GM12878 (cell line): ENCODE results near the gene KIRREL3.

Experiments used
- ATF2 ChIP-seq: IDR thresholded peaks from 2 replicates; pipeline ENCODE4 v1.6.1; 2012; ENCODE audit warnings: low read length, inconsistent platforms
- CREM ChIP-seq: IDR thresholded peaks from 2 replicates; pipeline ENCODE4 v1.6.1; 2014; ENCODE audit warnings: antibody characterized with exemption, low read depth
- CTCF ChIP-seq, 3 experiments: IDR thresholded peaks in 2 of 3; conservative IDR thresholded peaks in 1 of 3; 2 replicates each; pipeline ENCODE4 v1.5.1; 2011; ENCODE audit warnings: low read depth in 3 of 3, low read length in 3 of 3, mild to moderate bottlenecking in 3 of 3, control low read depth in 2 of 3, moderate library complexity in 2 of 3, inconsistent platforms in 1 of 3, mixed read lengths in 1 of 3; ENCODE audit not compliant: control insufficient read depth in 2 of 3, insufficient read depth in 1 of 3; ENCODE audit errors: extremely low read depth in 1 of 3
- FOXM1 ChIP-seq: IDR thresholded peaks from 2 replicates; pipeline ENCODE4 v1.6.1; 2012; ENCODE audit warnings: low read depth, mild to moderate bottlenecking, inconsistent platforms, low read length, moderate library complexity
- HDAC6 ChIP-seq: fragments of 200-600 bp; sonication (generic); IDR thresholded peaks from one replicate; pipeline ENCODE4 v1.8.0; 2017; ENCODE audit warnings: antibody characterized with exemption; ENCODE audit not compliant: unreplicated experiment
- MTA2 ChIP-seq: fragments of 450-650 bp; IDR thresholded peaks from 2 replicates; pipeline ENCODE4 v1.6.1; 2016; ENCODE audit warnings: low read depth, mild to moderate bottlenecking, moderate library complexity
- MYC ChIP-seq: IDR thresholded peaks from 2 replicates; pipeline ENCODE4 v1.6.1; 2011; ENCODE audit warnings: mild to moderate bottlenecking, low read length, moderate library complexity, inconsistent platforms; ENCODE audit not compliant: insufficient read depth, insufficient replicate concordance, insufficient read length, severe bottlenecking
- NR2C1 ChIP-seq: fragments of 450-650 bp; IDR thresholded peaks from 2 replicates; pipeline ENCODE4 v1.6.1; 2017; ENCODE audit warnings: antibody characterized with exemption, mild to moderate bottlenecking, moderate library complexity
- PBX3 ChIP-seq: IDR thresholded peaks from 2 replicates; pipeline ENCODE4 v1.6.1; 2011; ENCODE audit warnings: mild to moderate bottlenecking, low read depth, low read length, moderate library complexity; ENCODE audit not compliant: insufficient replicate concordance
- POLR2AphosphoS5 ChIP-seq: IDR thresholded peaks from 2 replicates; pipeline ENCODE4 v1.6.1; 2011; ENCODE audit warnings: mild to moderate bottlenecking, low read length, inconsistent platforms
- SIN3A ChIP-seq: IDR thresholded peaks from 2 replicates; pipeline ENCODE4 v1.6.1; 2012; ENCODE audit warnings: low read depth, low read length, improper control_type of control experiment
- TAF1 ChIP-seq: IDR thresholded peaks from 2 replicates; pipeline ENCODE4 v1.6.1; 2011; ENCODE audit warnings: mild to moderate bottlenecking, low read depth, low read length, borderline replicate concordance
- USF2 ChIP-seq: IDR thresholded peaks from 2 replicates; pipeline ENCODE4 v1.6.1; 2011; ENCODE audit warnings: low read depth, low read length, improper control_type of control experiment, borderline replicate concordance
- ZNF274 ChIP-seq: IDR thresholded peaks from one replicate; pipeline ENCODE4 v1.8.0; 2011; ENCODE audit not compliant: insufficient read length, insufficient read depth

GRCh38 chr11:126687477-126687876, 313.1 kb downstream of the KIRREL3 start:
- TF ChIP-seq CTCF (IDR thresholded peaks at IDR 0.05 in 2 of 3, conservative IDR thresholded peaks at IDR 0.05 in 1 of 3; ENCODE audit: control insufficient read depth in 2 of 3, extremely low read depth in 1 of 3, insufficient read depth in 1 of 3, low read depth in 3 of 3, low read length in 3 of 3) (no peak), ZNF274 (no peak), NR2C1 (no peak), MTA2 (no peak), USF2 (no peak), FOXM1 (no peak), SIN3A (no peak), HDAC6 (no peak), PBX3 (no peak), POLR2AphosphoS5 (no peak), CREM (no peak), MYC (no peak), ATF2 (no peak), TAF1 (no peak)
